Suprapubic skin (tissue), 4 donors: Measurements from ENCODE around the gene PCDHA5. TPM values are rescaled to one million over a fixed set of nuclear protein-coding genes. Genes with fewer than 3 reads are reported as not detected.
"Not testable (repeated sequence)": the region's sequence is repeated elsewhere in the genome, so short reads cannot be mapped to it uniquely, and the experiment has no call there.

Experiments used
- DNase-seq, 2 donors: peaks; one replicate each; pipeline ENCODE4 v3.0.0-alpha.2; 2019; ENCODE audit warnings: low spot score in 2 of 2
- H3K27ac ChIP-seq: fragments of 200-600 bp; sonication (generic); one replicate; pipeline ENCODE4 v1.5.1; 2019
- H3K27me3 ChIP-seq: fragments of 200-600 bp; sonication (generic); one replicate; pipeline ENCODE4 v1.5.1; 2019
- H3K36me3 ChIP-seq: fragments of 200-600 bp; sonication (generic); one replicate; pipeline ENCODE4 v1.5.1; 2019
- H3K4me1 ChIP-seq: fragments of 200-600 bp; sonication (generic); one replicate; pipeline ENCODE4 v1.5.1; 2019
- H3K4me3 ChIP-seq: fragments of 200-600 bp; sonication (generic); one replicate; pipeline ENCODE4 v1.5.1; 2019; ENCODE audit warnings: mild to moderate bottlenecking
- H3K9me3 ChIP-seq: fragments of 200-600 bp; sonication (generic); one replicate; pipeline ENCODE4 v1.5.1; 2019
- EP300 ChIP-seq: sonication (generic); formaldehyde crosslinking; IDR thresholded peaks from one replicate; pipeline ENCODE4 v1.6.1; 2017; ENCODE audit warnings: antibody characterized with exemption
- POLR2A ChIP-seq, 2 donors: fragments of 450-650 bp; IDR thresholded peaks; one replicate each; pipeline ENCODE4 v1.6.1; 2017; ENCODE audit warnings: antibody characterized with exemption in 2 of 2, mild to moderate bottlenecking in 2 of 2, moderate library complexity in 2 of 2
- POLR2AphosphoS5 ChIP-seq, 3 donors: sonication (generic); formaldehyde crosslinking; IDR thresholded peaks; one replicate each; pipeline ENCODE4 v1.6.1; 2017; ENCODE audit warnings: antibody characterized with exemption in 3 of 3
- WGBS: methylation state at CpG from one replicate; pipeline ENCODE4 v1.1.5; 2018; 5-methylcytosine and 5-hydroxymethylcytosine counted together
- total RNA-seq, 4 donors: library from RNA; depleted of rRNA; stranded (reverse); fragments of >200 nt; gene quantifications; one replicate each; pipeline ENCODE4 v1.1.0, GENCODE V29; 2016
- TF ChIP-seq, protein P1 (sequence below), 2 donors: fragments of 200-600 bp in 1 of 2; fragments of 450-650 bp in 1 of 2; sonication (generic) in 1 of 2; IDR thresholded peaks; one replicate each; pipeline ENCODE4 v1.5.1; 2016 to 2019; ENCODE audit warnings: antibody characterized with exemption in 2 of 2, mild to moderate bottlenecking in 1 of 2, moderate library complexity in 1 of 2

Gene PCDHA5
- total RNA-seq, 4 donors from 2014 or later = 0.15 to 0.42 (median 0.16) TPM; not detected in 1

GRCh38 chr5:140833993-140834392 lies 12.6 kb downstream of the PCDHA5 start, which contains the start of gene PCDHA7:
Gene PCDHA7 (plus strand): TSS chr5:140834269. CDS start chr5:140834384, 115 bp downstream.
- peaks cover 38% of the 10 kb centered on the region for H3K9me3 ChIP-seq
- H3K4me3 ChIP-seq = no peak within 1 kb of the TSS

GRCh38 chr5:140834439-140835008 lies 13.1 kb downstream of the PCDHA5 start:
- peaks cover 33% of the 10 kb centered on the region for H3K9me3 ChIP-seq

More at GRCh38 chr5:140833993-140834392, 12.6 kb downstream of the PCDHA5 start, which contains the start of gene PCDHA7:
- no peaks in the 10 kb centered on the region for H3K36me3 ChIP-seq
- WGBS = 13% methylated on average over 8 of the region's 8 CpGs
- H3K27ac ChIP-seq = no peak within 1 kb of the TSS
- no peaks in the 10 kb centered on the region for H3K4me1 ChIP-seq
- no peak for TF ChIP-seq POLR2AphosphoS5 (IDR thresholded peaks at IDR 0.05)
- no peak for TF ChIP-seq EP300
- TF ChIP-seq POLR2A (IDR thresholded peaks at IDR 0.05) = no peak
- H3K27me3 ChIP-seq = peaks cover 9% of the 10 kb centered on the region
- DNase-seq = no peak

DNA sequence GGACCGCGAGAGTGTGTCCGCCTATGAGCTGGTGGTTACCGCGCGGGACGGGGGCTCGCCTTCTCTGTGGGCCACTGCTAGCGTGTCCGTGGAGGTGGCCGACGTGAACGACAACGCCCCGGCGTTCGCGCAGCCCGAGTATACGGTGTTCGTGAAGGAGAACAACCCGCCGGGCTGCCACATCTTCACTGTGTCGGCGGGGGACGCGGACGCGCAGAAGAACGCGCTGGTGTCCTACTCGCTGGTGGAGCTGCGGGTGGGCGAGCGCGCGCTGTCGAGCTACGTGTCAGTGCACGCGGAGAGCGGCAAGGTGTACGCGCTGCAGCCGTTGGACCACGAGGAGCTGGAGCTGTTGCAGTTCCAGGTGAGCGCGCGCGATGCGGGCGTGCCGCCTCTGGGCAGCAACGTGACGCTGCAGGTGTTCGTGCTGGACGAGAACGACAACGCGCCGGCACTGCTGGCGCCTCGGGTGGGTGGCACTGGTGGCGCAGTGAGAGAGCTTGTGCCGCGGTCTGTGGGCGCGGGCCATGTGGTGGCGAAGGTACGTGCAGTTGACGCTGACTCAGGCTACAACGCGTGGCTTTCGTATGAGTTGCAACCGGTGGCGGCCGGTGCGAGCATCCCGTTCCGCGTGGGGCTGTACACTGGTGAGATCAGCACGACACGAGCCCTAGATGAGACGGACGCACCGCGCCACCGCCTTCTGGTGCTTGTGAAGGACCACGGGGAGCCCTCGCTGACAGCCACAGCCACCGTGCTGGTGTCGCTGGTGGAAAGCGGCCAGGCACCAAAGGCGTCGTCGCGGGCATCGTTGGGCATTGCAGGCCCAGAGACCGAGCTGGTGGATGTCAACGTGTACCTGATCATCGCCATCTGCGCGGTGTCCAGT lies 14.5 kb downstream of the PCDHA5 start:
- H3K9me3 ChIP-seq = peaks cover 27% of the 10 kb centered on the region
- DNase-seq = no peak
- H3K27ac ChIP-seq = no peak overlapping the region
- H3K4me3 ChIP-seq = no peak overlapping the region
- no peaks in the 10 kb centered on the region for H3K36me3 ChIP-seq
- H3K27me3 ChIP-seq = peaks cover 9% of the 10 kb centered on the region
- no peak for TF ChIP-seq EP300
- TF ChIP-seq POLR2AphosphoS5 (IDR thresholded peaks at IDR 0.05) = no peak
- no peak for TF ChIP-seq POLR2A (IDR thresholded peaks at IDR 0.05)
- TF ChIP-seq, protein P1, sequence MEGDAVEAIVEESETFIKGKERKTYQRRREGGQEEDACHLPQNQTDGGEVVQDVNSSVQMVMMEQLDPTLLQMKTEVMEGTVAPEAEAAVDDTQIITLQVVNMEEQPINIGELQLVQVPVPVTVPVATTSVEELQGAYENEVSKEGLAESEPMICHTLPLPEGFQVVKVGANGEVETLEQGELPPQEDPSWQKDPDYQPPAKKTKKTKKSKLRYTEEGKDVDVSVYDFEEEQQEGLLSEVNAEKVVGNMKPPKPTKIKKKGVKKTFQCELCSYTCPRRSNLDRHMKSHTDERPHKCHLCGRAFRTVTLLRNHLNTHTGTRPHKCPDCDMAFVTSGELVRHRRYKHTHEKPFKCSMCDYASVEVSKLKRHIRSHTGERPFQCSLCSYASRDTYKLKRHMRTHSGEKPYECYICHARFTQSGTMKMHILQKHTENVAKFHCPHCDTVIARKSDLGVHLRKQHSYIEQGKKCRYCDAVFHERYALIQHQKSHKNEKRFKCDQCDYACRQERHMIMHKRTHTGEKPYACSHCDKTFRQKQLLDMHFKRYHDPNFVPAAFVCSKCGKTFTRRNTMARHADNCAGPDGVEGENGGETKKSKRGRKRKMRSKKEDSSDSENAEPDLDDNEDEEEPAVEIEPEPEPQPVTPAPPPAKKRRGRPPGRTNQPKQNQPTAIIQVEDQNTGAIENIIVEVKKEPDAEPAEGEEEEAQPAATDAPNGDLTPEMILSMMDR (IDR thresholded peaks at IDR 0.05) = no peak
- 58% methylated on average over 66 of the region's 103 CpGs for WGBS
- no peaks in the 10 kb centered on the region for H3K4me1 ChIP-seq

More at GRCh38 chr5:140834439-140835008, 13.1 kb downstream of the PCDHA5 start:
- not testable (repeated sequence) for H3K36me3 ChIP-seq, H3K27ac ChIP-seq, H3K4me1 ChIP-seq, H3K4me3 ChIP-seq, DNase-seq, H3K27me3 ChIP-seq
- 28% methylated on average over 26 of the region's 38 CpGs for WGBS

DNA sequence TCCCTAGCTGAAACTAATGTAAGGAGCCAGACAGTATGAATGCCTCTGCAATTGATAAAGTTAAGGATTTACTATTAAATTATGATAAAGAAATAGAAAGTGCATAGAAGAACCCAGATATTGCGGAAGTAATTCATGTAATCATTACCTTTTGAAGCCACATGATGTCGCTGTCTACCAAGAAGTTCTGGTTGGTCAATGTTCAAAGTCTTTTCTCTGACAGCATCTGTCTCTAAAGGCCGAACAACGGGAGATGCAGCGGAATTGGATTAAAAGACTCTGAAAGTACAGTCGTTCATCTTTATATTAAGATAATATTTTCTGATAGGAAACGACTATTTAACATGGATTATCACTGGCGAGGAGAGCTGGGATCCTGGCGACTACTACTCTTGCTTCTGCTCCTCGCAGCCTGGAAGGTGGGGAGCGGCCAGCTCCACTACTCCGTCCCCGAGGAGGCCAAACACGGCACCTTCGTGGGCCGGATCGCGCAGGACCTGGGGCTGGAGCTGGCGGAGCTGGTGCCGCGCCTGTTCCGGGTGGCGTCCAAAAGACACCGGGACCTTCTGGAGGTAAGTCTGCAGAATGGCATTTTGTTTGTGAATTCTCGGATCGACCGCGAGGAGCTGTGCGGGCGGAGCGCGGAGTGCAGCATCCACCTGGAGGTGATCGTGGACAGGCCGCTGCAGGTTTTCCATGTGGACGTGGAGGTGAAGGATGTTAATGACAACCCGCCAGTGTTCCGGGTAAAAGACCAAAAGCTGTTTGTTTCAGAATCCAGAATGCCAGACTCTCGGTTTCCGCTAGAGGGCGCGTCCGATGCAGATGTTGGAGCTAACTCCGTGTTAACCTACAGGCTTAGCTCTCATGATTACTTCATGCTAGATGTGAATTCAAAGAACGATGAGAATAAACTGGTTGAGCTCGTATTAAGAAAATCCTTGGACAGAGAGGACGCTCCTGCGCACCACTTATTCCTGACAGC lies 19.9 kb downstream of the PCDHA5 start, which contains the start of gene PCDHA8:
Gene PCDHA8, plus strand, starts transcription at position 210 of the 985 bp plus-strand sequence. Its CDS starts 135 bp downstream, at position 345.
- no peak for DNase-seq
- H3K9me3 ChIP-seq = peaks cover 33% of the 10 kb centered on the region
- TF ChIP-seq POLR2AphosphoS5 (IDR thresholded peaks at IDR 0.05) (no peak), POLR2A (IDR thresholded peaks at IDR 0.05) (no peak), EP300 (no peak)
- TF ChIP-seq, protein P1 (IDR thresholded peaks at IDR 0.05) = no peak
- no peaks in the 10 kb centered on the region for H3K4me1 ChIP-seq
- no peaks in the 10 kb centered on the region for H3K36me3 ChIP-seq
- H3K4me3 ChIP-seq = no peak within 1 kb of the TSS
- WGBS = 23% methylated on average over 29 of the region's 47 CpGs
- no peaks in the 10 kb centered on the region for H3K27me3 ChIP-seq
- no peak within 1 kb of the TSS for H3K27ac ChIP-seq

DNA sequence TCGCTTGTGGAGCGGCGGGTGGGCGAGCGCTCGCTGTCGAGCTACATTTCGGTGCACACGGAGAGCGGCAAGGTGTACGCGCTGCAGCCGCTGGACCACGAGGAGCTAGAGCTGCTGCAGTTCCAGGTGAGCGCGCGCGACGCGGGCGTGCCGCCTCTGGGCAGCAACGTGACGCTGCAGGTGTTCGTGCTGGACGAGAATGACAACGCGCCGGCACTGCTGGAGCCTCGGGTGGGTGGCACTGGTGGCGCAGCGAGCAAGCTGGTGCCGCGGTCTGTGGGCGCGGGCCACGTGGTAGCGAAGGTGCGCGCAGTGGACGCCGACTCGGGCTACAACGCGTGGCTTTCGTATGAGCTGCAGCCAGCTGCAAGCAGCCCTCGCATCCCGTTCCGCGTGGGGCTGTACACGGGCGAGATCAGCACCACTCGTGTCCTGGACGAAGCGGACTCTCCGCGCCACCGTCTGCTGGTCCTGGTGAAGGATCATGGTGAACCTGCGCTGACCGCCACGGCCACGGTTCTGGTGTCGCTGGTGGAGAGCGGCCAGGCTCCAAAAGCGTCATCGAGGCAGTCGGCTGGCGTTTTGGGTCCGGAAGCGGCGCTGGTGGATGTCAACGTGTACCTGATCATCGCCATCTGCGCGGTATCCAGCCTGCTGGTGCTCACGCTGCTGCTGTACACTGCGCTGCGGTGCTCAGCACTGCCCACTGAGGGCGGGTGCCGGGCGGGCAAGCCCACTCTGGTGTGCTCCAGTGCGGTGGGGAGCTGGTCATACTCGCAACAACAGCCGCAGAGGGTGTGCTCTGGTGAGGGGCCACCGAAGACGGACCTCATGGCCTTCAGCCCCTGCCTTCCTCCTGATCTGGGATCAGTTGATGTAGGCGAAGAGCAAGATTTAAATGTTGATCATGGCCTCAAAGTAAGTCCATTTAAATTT lies 21.7 kb downstream of the PCDHA5 start:
- Histone ChIP-seq H3K4me1 (no peaks in the 10 kb centered on the region), H3K27ac (no peak overlapping the region), H3K4me3 (no peak overlapping the region), H3K9me3 (peaks cover 22% of the 10 kb centered on the region), H3K27me3 (no peaks in the 10 kb centered on the region), H3K36me3 (no peaks in the 10 kb centered on the region)
- TF ChIP-seq POLR2AphosphoS5 (IDR thresholded peaks at IDR 0.05) = no peak
- no peak for TF ChIP-seq EP300
- no peak for TF ChIP-seq POLR2A (IDR thresholded peaks at IDR 0.05)
- TF ChIP-seq, protein P1 (IDR thresholded peaks at IDR 0.05) = no peak
- WGBS = 50% methylated on average over 6 of the region's 87 CpGs
- no peak for DNase-seq

DNA sequence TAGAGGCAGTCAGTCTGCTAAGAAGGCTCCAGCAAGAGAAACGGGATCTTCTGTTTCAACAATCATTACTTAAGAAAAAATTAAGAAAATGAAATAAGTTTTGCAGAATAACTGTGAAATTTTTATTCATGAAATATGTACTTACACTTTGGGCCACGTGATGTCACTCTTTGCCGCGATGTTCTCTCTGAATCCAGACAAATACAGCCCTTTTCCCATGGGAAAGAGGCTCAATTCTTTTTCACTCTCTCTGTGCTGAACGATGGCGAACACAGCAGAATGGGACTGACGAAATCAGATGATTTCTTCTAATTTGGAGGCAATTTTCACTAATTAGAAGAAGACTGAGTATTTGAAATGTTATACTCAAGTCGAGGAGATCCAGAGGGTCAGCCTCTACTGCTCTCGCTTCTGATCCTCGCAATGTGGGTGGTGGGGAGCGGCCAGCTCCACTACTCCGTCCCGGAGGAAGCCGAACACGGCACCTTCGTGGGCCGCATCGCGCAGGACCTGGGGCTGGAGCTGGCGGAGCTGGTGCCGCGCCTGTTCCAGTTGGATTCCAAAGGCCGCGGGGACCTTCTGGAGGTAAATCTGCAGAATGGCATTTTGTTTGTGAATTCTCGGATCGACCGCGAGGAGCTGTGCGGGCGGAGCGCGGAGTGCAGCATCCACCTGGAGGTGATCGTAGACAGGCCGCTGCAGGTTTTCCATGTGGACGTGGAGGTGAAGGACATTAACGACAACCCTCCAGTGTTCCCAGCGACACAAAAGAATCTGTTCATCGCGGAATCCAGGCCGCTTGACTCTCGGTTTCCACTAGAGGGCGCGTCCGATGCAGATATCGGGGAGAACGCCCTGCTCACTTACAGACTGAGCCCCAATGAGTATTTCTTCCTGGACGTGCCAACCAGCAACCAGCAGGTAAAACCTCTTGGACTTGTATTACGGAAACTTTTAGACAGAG lies 27.0 kb downstream of the PCDHA5 start, which contains the start of gene PCDHA9:
Gene PCDHA9, plus strand, starts transcription at position 244 of the 964 bp plus-strand sequence. Its CDS starts 114 bp downstream, at position 358.
- not testable (repeated sequence) for DNase-seq, H3K27ac ChIP-seq, H3K36me3 ChIP-seq, H3K4me1 ChIP-seq, H3K4me3 ChIP-seq
- peaks cover 14% of the 10 kb centered on the region for H3K9me3 ChIP-seq
- WGBS = 37% methylated on average over 28 of the region's 48 CpGs
- peaks cover 12% of the 10 kb centered on the region for H3K27me3 ChIP-seq
